K562 (cell line): ENCODE results near the gene KCNT1. TPM values are rescaled to one million over a fixed set of nuclear protein-coding genes. Genes with fewer than 3 reads are reported as not detected.

Experiments used
- ATAC-seq: fragments of 200-7000 bp; cut with Tn5 transposase; 3 replicates; pipeline ENCODE4 v1.9.1; 2020; ENCODE audit warnings: moderate library complexity
- BruUV-seq: library from RNA; stranded (reverse); fragments of 400-500 nt; replicated peaks from 2 replicates; lab custom pipeline; 2021; lab: Mats Ljungman, UMichigan
- CTCF ChIA-PET: fragments of 300-600 bp; formaldehyde crosslinking; extraction: SDS; loops from one replicate; lab custom pipeline; 2021; ENCODE audit warnings: low intra/inter-chr PET ratio; lab: Yijun Ruan, JAX
- POLR2A ChIA-PET: fragments of 300-600, 350-650 bp; sonication (Branson Sonifier 250); formaldehyde crosslinking; extraction: SDS; loops from one replicate; lab custom pipeline; 2021; ENCODE audit warnings: antibody characterized with exemption, inconsistent platforms; lab: Yijun Ruan, JAX
- DNase-seq, 4 experiments: peaks; one replicate each; pipeline versions ENCODE4 v3.0.0 to v3.0.0-alpha.2; 2011 to 2018; ENCODE audit warnings: low spot score in 3 of 4, mixed read lengths in 3 of 4; ENCODE audit errors: extremely low read depth in 1 of 4
- FAIRE-seq: peaks from 2 replicates; lab custom pipeline; 2011; peaks lifted over from hg19 to GRCh38; lab: Jason Lieb, UNC
- H2AFZ ChIP-seq: 2 replicates; pipeline ENCODE4 v1.6.0; 2011; ENCODE audit warnings: low read depth, low read length, control low read depth, inconsistent platforms
- H3K27ac ChIP-seq: fragments of 200-600 bp; 3 replicates; pipeline ENCODE4 v1.8.0; 2011; ENCODE audit warnings: low read depth, mild to moderate bottlenecking, control low read depth, inconsistent platforms, low read length, moderate library complexity, mixed read lengths; ENCODE audit errors: extremely low read depth
- H3K27me3 ChIP-seq, 2 experiments: fragments of 300-600 bp in 1 of 2; 2 replicates in 1 of 2; 3 replicates in 1 of 2; pipeline versions ENCODE4 v1.6.0 to v1.8.0; 2011; ENCODE audit warnings: inconsistent platforms in 2 of 2, low read length in 2 of 2, mild to moderate bottlenecking in 1 of 2, mixed read lengths in 1 of 2, moderate library complexity in 1 of 2; ENCODE audit not compliant: control insufficient read depth in 2 of 2, insufficient read depth in 2 of 2
- H3K36me3 ChIP-seq: fragments of 300-600 bp; 3 replicates; pipeline ENCODE4 v1.8.0; 2011; ENCODE audit warnings: mild to moderate bottlenecking, low read length, inconsistent platforms; ENCODE audit not compliant: control insufficient read depth, insufficient read depth
- H3K4me1 ChIP-seq, 2 experiments: fragments of 200-600 bp in 1 of 2; replicated peaks in 1 of 2; 2 replicates in 1 of 2; 3 replicates in 1 of 2; pipeline versions ENCODE4 v1.5.1 to v1.8.0; 2011; ENCODE audit warnings: inconsistent platforms in 2 of 2, low read length in 2 of 2, mild to moderate bottlenecking in 1 of 2, mixed read lengths in 1 of 2, moderate library complexity in 1 of 2; ENCODE audit not compliant: control insufficient read depth in 2 of 2, insufficient read depth in 2 of 2
- H3K4me2 ChIP-seq: 2 replicates; pipeline ENCODE4 v1.6.1; 2011; ENCODE audit warnings: low read length, control low read depth, inconsistent platforms, mixed read lengths; ENCODE audit not compliant: insufficient read depth
- H3K4me3 ChIP-seq: fragments of 200-600 bp; sonication (generic), shearing (Covaris generic); 2 replicates; pipeline ENCODE4 v1.5.1; 2016; ENCODE audit warnings: control low read depth, inconsistent platforms
- H3K79me2 ChIP-seq: fragments of 200-600 bp; 3 replicates; pipeline ENCODE4 v1.8.0; 2011; ENCODE audit warnings: low read length, inconsistent platforms; ENCODE audit not compliant: control insufficient read depth, insufficient read depth
- H3K9ac ChIP-seq, 2 experiments: 2 replicates each; pipeline versions ENCODE4 v1.6.0 to v1.6.1; 2011; ENCODE audit warnings: low read depth in 2 of 2, low read length in 2 of 2, control low read depth in 1 of 2, inconsistent platforms in 1 of 2, mild to moderate bottlenecking in 1 of 2, mixed read lengths in 1 of 2; ENCODE audit not compliant: insufficient read depth in 1 of 2
- H3K9me1 ChIP-seq: one replicate; pipeline ENCODE4 v1.6.0; 2011; ENCODE audit warnings: inconsistent platforms, mild to moderate bottlenecking, low read length, moderate library complexity; ENCODE audit not compliant: control insufficient read depth, insufficient read depth
- H3K9me3 ChIP-seq: replicated peaks from 2 replicates; pipeline ENCODE4 v1.5.1; 2011; ENCODE audit warnings: low read depth, low read length, inconsistent platforms; ENCODE audit not compliant: control insufficient read depth, insufficient read depth
- H4K20me1 ChIP-seq: replicated peaks from 2 replicates; pipeline ENCODE4 v1.6.1; 2011; ENCODE audit warnings: low read length, inconsistent platforms, mixed read lengths; ENCODE audit not compliant: control insufficient read depth, insufficient read depth
- ARNT ChIP-seq, 2 experiments: fragments of 450-650 bp; IDR thresholded peaks; 2 replicates each; pipeline ENCODE4 v1.6.1; 2016; ENCODE audit warnings: mild to moderate bottlenecking in 1 of 2
- GABPA ChIP-seq: fragments of 200-800 bp; sonication (Bioruptor generic); conservative IDR thresholded peaks from 2 replicates; pipeline ENCODE4 v1.6.1; 2016; ENCODE audit warnings: low read depth, missing genetic modification characterization, missing compliant biosample characterization
- KDM5B ChIP-seq: fragments of 200-600 bp; sonication (generic); IDR thresholded peaks from 2 replicates; pipeline ENCODE4 v1.6.1; 2012; ENCODE audit warnings: low read depth, mild to moderate bottlenecking, moderate library complexity, low read length, control low read depth, inconsistent platforms; ENCODE audit not compliant: insufficient replicate concordance
- MED1 ChIP-seq: sonication (generic); formaldehyde crosslinking; IDR thresholded peaks from 2 replicates; pipeline ENCODE4 v1.8.1; 2023; ENCODE audit warnings: missing genetic modification reagents, borderline replicate concordance
- ZKSCAN3 ChIP-seq: fragments of 250-450 bp; sonication (Bioruptor Pico); IDR thresholded peaks from 2 replicates; pipeline ENCODE4 v1.4.0; 2020
- ZNF12 ChIP-seq: sonication (generic); formaldehyde crosslinking; IDR thresholded peaks from 2 replicates; pipeline ENCODE4 v1.4.0; 2020; ENCODE audit warnings: mild to moderate bottlenecking, missing genetic modification reagents
- ZNF57 ChIP-seq: fragments of 450-650 bp; formaldehyde crosslinking; IDR thresholded peaks from 2 replicates; pipeline ENCODE4 v1.4.0; 2020; ENCODE audit warnings: mild to moderate bottlenecking, moderate library complexity
- WGBS: fragments of 100-300 bp; shearing (Covaris generic); methylation state at CpG from one replicate; pipeline ENCODE4 v1.1.6; 2016; ENCODE audit warnings: low coverage, mixed read lengths; ENCODE audit not compliant: insufficient coverage; ENCODE audit errors: missing lambda C conversion rate; 5-methylcytosine and 5-hydroxymethylcytosine counted together
- in situ Hi-C: fragments of 300-500 bp; cut with MboI; formaldehyde crosslinking; loops from 4 replicates; pipeline ENCODE4 v1.15.0; 2018; ENCODE audit warnings: inconsistent platforms, mixed read lengths
- intact Hi-C: fragments of 100-400 bp; cut with micrococcal nuclease; formaldehyde crosslinking; loops from 2 replicates; pipeline ENCODE4 v1.14.2; 2022
- polyA plus RNA-seq, 8 experiments: library from polyadenylated mRNA; depleted of rRNA in 4 of 8; stranded (reverse) in 5 of 8; unstranded in 3 of 8; fragments of >200 nt; fragmentation: Nextera tagmentation in 2 of 8; fragmentation: Illumina TruSeq in 1 of 8; extraction: Ambion mirVana in 2 of 8; extraction: Trizol in 1 of 8; gene quantifications; 2 replicates each; pipeline versions ENCODE4 v1.2.1 to v1.2.3, GENCODE V29; 2011 to 2014; ENCODE audit warnings: inconsistent platforms in 1 of 8, missing spikeins in 1 of 8
- total RNA-seq, 7 experiments: library from RNA; depleted of rRNA in 6 of 7; stranded (reverse); fragments of >200 nt in 6 of 7; fragmentation: Illumina TruSeq in 2 of 7; extraction: Trizol in 2 of 7; gene quantifications; 2 replicates each; pipeline versions ENCODE4 v1.2.1 to v1.2.3, GENCODE V29; 2011 to 2021; ENCODE audit warnings: low replicate concordance in 1 of 7
- TF ChIP-seq, protein P1 (sequence below), 2 experiments: fragments of 450-650 bp; formaldehyde crosslinking in 1 of 2; IDR thresholded peaks; 2 replicates each; pipeline versions ENCODE4 v1.4.0 to v1.6.1; 2014 to 2020; ENCODE audit warnings: mild to moderate bottlenecking in 2 of 2, borderline replicate concordance in 1 of 2, low read depth in 1 of 2

KCNT1 gene
- total and polyA plus RNA-seq, 9 of the 15 experiments (the other 6 are each of a cell fraction or from before 2014, with no cell fraction given): 0.05 TPM; not detected in 8

DNA sequence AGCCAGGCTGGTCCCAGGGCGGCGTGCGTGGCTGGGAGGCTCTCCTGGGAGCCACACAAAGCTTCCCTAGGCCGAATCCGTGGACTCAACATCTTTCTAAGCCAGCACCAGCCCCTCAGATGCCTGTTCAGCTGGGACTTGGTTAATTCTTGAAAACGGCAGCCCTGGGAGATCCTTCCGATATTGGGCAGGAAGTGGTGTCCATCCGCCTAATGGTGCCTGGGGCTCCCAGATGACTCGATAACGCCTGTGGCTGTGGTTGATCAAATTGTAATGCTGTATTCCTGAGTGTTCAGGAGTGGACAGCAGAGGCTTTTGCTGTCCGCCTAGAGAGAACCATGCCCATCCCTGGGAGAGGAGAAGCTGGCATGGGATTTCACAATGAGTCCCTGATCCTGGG is 14.1 kb downstream of the KCNT1 start:
- Histone ChIP-seq H3K4me1 (peaks cover 0 to 10% of the 10 kb centered on the region in 2 experiments; a peak in 2 of 5 replicates), H3K4me3 (no peak overlapping the region), H3K9me3 (no peaks in the 10 kb centered on the region), H3K36me3 (no peaks in the 10 kb centered on the region), H3K4me2 (no peak overlapping the region), H3K27me3 (peaks cover 17 to 75% of the 10 kb centered on the region in 2 experiments; a peak in 4 of 5 replicates), H3K79me2 (no peaks in the 10 kb centered on the region), H3K9me1 (no peaks in the 10 kb centered on the region), H2AFZ (no peak overlapping the region), H3K27ac (no peak overlapping the region), H3K9ac (no peak overlapping the region), H4K20me1 (peaks cover 11% of the 10 kb centered on the region)
- ChIA-PET POLR2A (interaction anchor here (1.3 kb wide), 1 partner anchor 12 kb away, joined by 3 read pairs; no protein-coding TSS in a partner anchor), CTCF (no interaction called here)
- FAIRE-seq (no peak), DNase-seq (no peak), ATAC-seq (no peak)
- no TSS peak for BruUV-seq
- 4% methylated on average over 11 of the region's 11 CpGs for WGBS
- in situ Hi-C loops (no loop called here), intact Hi-C loops (no loop called here)
- TF ChIP-seq GABPA (0 out of 2 replicates have a peak, but pooled peaks have one; percentile 20), ZKSCAN3 (CRISPR knock-in tag) (no peak), ZNF57 (CRISPR knock-in tag) (no peak), ZNF12 (no peak), ARNT (IDR thresholded peaks at IDR 0.05) (no peak), KDM5B (no peak), MED1 (CRISPR knock-in tag) (no peak)
- TF ChIP-seq, protein P1, sequence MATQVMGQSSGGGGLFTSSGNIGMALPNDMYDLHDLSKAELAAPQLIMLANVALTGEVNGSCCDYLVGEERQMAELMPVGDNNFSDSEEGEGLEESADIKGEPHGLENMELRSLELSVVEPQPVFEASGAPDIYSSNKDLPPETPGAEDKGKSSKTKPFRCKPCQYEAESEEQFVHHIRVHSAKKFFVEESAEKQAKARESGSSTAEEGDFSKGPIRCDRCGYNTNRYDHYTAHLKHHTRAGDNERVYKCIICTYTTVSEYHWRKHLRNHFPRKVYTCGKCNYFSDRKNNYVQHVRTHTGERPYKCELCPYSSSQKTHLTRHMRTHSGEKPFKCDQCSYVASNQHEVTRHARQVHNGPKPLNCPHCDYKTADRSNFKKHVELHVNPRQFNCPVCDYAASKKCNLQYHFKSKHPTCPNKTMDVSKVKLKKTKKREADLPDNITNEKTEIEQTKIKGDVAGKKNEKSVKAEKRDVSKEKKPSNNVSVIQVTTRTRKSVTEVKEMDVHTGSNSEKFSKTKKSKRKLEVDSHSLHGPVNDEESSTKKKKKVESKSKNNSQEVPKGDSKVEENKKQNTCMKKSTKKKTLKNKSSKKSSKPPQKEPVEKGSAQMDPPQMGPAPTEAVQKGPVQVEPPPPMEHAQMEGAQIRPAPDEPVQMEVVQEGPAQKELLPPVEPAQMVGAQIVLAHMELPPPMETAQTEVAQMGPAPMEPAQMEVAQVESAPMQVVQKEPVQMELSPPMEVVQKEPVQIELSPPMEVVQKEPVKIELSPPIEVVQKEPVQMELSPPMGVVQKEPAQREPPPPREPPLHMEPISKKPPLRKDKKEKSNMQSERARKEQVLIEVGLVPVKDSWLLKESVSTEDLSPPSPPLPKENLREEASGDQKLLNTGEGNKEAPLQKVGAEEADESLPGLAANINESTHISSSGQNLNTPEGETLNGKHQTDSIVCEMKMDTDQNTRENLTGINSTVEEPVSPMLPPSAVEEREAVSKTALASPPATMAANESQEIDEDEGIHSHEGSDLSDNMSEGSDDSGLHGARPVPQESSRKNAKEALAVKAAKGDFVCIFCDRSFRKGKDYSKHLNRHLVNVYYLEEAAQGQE (IDR thresholded peaks at IDR 0.05; ENCODE audit: borderline replicate concordance): no peak; the same call in 1 of the 2 replicates
- TF ChIP-seq, protein P1 (CRISPR knock-in tag; IDR thresholded peaks at IDR 0.05; ENCODE audit: low read depth): peak; percentile 80
